HG03460 (cell line): Measurements from ENCODE around the gene LCN2.

Source experiments
- ATAC-seq: cut with Tn5 transposase; IDR thresholded peaks from one replicate; pipeline ENCODE4 v1.9.1; 2021; ENCODE audit not compliant: unreplicated experiment

LCN2 gene

DNA sequence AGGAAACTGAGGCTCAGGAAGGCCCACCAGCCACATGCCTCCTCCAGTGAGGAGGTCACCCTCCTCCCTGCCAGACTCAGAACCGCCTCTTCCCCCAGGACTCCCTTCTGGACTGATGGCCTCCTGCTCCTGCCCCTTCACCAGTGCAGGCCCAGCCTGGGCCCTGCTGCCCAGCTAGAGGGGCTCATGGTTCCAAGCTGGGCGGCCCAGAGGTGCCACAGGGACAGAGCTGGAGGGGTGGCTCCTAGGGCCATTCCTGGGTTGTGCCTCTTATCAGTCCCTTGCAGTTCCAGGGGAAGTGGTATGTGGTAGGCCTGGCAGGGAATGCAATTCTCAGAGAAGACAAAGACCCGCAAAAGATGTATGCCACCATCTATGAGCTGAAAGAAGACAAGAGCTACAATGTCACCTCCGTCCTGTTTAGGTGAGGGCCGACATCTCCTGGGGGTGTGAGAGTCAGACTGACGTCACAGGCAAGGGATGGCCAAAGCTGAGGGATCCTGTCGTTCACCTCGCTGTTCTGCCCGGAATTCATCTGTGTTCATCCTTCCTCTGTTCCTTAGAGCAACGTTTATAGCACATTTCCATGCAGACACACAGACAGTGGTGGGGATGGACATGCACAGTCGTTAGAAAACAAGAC lies 819 bp downstream of the LCN2 start:
- no peak for ATAC-seq

DNA sequence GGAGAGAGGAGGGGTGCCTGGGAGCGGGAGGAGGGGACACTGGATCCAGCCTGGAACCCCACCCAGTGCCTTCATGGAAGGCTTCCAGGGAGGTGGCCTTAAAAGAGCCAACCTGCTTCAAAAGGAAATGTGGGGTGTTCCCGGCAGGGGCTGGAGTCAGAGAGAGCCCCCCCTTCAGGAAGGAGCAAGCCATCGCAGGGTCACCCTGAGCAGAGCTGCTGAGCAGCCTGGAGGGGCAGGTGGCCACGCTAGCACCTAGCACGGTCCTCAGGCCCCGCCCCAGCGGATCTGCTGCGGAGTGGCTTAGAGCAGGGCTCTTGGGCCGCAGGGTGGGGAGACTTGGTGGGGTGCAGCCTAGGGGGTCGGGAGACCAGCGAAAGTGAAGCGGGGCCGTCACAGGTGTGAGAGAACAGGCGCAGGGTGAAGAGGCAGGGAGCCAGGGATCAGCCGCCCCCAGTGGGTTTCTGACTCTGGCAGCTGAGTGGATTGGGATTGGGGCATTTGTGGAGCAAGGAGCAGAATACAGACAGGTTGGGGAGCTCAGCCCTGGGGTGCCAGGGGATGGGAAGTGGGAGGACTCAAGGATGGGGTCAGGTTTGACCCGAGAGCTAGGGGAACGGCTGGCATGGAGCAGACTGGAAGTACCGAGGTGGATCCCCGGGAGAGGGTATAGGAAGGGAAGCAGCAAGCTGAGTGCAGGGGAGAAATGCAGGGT lies 1.5 kb downstream of the LCN2 start:
- ATAC-seq, result no peak

DNA sequence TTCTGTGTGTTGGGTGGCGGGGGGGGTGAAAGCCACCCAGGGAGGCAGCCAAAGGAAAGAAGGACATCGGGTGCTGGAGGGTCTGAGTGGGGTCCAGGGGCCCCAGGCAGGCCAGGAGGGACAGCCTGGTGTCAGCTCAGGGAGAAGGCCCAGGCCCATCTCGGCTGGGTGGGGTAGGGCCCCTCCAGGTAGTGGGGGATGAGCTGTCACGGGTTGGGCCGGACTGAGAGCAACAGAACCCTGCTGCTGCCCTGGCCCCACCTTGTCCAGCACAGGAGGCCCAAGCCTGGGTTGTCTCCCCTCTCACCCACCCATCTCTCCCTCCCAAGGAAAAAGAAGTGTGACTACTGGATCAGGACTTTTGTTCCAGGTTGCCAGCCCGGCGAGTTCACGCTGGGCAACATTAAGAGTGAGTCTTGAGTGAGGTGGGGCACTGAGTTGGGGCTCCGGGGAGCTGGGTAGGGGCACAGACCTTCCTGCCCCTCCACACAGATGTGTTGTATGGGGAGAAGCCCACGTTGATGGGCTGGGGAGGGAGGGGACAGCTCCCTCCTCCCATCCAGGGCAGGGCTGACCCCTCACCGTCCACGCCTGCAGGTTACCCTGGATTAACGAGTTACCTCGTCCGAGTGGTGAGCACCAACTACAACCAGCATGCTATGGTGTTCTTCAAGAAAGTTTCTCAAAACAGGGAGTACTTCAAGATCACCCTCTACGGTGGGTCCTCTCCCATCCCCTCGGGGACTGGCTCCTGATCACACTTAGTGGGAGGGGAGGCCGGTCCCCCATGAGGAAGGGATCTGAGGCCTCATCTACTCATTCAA lies 2.3 kb downstream of the LCN2 start:
- ATAC-seq, result no peak

DNA sequence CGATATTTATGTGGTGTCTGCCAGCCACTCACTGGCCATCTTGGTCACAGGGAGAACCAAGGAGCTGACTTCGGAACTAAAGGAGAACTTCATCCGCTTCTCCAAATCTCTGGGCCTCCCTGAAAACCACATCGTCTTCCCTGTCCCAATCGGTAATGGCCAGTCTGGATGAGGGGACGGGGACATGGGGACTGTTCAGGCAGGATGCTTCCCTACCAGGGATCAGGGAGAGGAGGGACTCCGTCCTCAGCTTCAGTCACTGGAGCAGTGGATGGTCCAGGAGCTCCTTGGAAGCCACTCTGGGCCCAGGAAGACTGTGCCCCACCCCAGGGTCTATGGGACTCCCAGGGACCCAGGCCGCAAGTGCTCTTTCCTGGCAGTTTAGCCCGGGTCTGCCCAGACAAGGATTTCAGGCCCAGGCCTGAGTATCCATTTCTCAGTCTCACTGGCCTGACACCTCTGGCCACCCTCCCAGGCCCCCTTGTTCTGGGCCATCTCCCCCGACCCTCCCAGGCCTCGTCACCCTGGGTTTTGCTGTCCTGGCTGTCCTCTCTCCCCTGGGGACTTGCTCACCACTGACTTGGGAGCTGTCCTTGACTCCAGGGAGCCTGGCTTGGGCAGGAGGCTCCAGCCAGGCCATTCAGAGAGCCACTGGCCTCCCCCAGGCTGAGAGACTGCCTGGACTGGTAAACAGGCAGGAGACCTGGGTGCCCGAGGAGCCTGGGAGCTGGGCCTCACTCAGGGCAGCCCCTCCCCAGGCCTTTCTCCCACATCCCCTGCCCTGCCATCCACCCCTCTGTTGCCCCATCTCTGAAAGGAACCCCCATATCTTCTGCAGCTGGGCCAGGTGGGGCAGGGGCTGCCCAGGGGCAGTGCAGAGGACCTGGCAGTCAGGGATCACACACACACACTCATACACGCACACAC lies 3.1 kb downstream of the LCN2 start:
- no peak for ATAC-seq

DNA sequence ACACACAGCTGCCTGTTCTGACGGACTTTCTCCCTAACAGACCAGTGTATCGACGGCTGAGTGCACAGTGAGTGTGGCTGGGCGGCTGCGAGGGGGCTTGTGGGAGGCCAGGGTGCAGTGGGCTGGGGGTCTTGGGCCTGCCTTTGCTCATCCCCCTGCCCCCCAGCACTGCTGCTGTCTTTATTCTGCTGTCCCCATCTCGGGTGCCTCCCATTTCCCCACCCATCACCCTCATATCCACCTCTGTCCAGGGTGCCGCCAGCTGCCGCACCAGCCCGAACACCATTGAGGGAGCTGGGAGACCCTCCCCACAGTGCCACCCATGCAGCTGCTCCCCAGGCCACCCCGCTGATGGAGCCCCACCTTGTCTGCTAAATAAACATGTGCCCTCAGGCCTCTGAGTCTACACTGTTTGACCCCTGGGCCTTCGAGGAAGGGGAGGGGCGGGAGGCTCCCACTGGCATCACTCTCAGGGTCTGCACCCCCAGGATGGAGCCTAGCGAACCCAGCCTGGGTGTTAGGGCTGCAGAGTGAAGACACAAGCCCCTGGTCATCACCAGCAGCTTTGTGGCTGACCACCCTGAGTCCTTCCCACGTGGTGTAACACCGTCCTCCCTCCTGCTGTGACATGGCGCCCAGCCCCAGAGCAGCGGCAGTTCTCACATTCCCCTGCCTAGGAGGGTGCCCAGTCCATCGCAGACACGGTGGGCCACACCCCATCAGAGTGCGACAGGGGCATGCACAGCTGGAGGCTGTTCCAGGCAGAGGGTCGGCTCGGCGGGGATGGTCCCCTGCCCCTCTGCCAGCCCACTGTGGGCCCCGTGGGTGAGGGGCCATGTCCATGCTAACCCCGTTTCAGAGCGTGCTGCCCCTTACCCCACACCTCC lies 4.0 kb downstream of the LCN2 start:
- no peak for ATAC-seq

DNA sequence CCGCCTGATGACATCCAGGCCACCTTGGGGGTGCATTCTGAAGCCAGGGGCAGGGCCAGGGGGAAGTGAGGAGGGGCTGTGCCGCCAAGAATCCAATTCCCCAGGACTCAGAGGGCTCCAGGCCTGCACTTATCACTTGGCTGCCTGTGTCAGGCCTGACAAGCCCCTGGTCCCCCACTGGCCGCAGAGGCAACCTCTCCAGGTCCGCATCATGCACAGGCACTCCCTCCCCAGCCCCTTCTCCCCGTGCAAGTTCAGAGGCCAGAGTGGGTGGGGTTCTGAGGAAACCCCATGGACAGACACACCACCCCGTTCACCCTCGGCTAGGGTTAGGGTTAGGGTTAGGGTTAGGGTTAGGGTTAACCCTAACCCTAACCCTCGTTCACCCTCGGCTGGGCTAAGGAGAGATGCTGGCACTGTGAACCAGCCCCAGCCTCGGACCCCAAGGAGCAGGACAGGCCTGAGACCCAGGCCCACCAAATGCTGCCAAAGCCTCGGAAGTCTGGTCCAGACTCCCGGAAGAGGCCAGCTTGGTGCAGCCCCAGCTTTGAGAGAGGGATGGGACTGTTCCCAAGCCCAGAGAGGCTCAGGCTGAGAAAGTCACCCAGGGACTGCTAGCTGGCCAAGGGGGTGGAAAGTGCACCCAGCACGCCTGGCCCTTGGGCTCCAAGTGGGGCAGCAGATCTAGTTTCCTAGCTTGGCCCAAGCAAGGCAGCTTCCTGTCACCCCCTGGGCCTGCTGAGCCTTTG lies 4.9 kb downstream of the LCN2 start:
- ATAC-seq, result no peak

DNA sequence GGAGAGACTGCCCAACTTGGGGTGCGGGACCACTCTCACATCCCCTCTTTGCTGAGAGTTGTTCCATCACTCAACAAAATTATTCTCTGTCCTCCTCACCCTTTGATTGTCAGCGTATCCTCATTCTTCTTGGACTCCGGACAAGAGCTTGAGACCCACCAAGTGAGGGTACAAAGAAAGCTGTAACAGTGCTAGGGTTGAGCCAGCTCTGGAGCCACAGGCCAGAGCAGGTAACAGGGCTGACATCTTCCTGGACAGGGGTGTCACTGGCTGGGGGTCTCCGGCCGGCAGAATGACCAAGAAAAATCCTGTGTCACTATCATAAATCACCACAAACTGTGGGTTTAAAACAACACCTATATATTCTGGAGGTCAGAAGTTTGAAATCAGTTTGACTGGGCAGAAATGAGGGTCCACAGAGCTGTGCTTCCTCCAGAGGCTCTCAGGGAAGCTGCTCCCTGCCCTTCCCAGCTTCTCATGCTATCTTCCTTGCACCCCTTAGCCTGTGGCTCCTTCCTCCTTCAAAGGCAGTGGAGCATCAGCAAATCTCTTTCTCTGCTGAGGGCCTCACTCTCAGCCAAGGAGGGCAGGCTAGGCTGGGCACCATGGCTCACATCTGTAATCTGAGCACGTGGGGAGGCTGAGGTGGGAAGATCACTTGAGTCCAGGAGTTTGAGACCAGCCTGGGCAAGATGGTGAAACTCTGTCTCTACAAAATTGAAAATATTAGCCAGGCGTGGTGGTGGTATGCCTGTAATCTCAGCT lies 6.7 kb downstream of the LCN2 start:
- no peak for ATAC-seq

DNA sequence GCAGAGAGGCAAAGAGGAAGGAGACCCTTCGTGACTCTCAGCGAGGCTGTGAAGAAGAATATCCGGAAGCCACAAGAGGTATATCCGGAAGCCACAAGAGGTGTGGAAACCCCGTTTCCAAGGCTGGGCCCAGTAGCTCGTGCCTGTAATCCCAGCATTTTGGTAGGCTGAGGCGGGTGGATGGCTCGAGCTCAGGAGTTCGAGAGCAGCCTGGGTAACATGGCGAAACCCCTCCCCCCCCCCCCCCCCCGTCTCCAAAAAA lies 10.2 kb downstream of the LCN2 start:
- ATAC-seq, result peak; percentile 22

DNA sequence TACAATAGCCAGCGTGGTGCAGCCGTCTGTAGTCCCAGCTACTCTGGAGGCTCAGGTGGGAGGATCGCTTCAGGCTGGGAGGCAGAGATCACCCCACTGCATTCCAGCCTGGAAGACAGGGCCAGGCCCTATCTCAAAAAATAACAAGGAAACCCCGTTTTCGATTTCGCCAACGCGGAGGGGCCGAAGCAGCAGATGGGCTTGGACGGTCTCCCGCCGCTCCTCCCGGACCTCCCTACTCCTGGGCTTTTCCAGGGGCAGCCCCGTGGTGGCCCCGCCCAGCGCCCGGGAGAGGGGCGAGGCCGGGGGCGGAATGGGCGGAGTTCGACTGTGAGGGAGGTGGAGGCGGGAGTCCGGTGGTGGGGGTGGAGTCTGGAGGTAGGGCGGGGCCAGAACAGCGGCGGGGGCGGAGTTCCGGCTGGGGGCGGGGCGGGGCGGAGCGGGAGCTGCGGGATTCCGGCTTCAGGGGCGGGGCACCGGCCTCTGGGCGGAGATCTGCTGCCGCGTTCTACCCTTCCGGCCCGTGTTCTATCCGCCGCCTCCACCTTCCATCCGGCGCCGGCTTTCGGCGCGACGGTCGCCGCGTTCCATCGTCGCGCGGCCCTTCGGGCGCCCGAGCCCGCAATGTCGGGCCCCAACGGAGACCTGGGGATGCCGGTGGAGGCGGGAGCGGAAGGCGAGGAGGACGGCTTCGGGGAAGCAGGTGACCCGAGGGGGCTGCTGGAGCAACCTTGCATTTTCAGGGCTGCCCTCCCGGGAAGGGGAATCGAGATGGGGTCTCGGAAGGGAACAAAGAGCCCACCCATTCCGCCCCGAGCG lies 10.7 kb downstream of the LCN2 start, which contains the start of gene BBLN:
BBLN (plus strand) TSS at position 482 of the 819 bp plus-strand sequence; CDS start at position 625, 143 bp downstream.
- ATAC-seq, result peak; percentile 70

DNA sequence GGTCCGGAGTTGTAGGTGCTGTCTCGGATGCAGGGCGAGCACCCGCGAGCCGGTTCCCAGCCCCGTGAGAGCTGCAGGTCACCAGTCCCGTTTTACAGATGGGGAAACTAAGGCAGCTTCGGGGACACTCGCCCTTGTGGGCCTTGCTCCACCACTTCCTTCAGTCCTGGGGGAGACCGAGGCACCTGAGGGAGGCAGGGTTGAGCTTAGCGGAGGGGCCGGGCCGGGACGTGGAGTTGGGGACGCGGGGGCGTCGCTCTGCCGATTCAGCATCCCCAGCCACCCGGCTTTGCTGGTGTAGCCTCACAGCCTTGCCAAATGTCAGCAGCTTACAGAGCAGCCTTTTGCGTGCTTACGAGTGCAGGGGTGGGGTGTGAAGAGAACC lies 11.3 kb downstream of the LCN2 start:
- ATAC-seq, result peak; percentile 7

DNA sequence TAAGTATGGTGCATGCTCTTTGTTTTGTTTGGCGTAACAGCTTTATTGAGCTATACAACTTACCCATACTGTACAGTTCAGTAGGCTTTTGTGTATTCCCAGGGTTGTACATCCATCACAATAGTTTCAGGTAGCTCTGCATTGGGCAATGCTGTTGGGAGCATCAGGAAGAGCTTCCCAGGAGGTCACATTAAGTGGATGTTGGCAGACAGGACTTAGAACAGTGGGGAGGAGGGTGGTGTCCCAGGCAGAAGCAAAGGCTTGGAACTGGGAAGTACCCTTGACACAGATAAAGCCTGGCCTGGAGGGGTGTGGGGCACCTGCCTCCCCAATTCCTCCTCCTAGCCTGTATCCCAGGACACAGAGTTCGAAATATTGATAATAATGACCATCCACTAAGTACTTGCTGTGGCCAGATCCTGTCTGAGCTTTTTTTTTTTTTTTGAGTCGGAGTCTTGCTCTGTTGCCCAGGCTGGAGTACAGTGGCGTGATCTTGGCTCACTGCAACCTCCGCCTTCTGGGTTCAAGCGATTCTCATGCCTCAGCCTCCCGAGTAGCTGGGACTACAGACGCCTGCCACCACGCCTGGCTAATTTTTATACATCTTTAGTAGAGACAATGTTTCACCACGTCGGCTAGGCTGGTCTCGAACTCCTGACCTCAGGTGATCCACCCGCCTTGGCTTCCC lies 12.1 kb downstream of the LCN2 start:
- ATAC-seq, result no peak

DNA sequence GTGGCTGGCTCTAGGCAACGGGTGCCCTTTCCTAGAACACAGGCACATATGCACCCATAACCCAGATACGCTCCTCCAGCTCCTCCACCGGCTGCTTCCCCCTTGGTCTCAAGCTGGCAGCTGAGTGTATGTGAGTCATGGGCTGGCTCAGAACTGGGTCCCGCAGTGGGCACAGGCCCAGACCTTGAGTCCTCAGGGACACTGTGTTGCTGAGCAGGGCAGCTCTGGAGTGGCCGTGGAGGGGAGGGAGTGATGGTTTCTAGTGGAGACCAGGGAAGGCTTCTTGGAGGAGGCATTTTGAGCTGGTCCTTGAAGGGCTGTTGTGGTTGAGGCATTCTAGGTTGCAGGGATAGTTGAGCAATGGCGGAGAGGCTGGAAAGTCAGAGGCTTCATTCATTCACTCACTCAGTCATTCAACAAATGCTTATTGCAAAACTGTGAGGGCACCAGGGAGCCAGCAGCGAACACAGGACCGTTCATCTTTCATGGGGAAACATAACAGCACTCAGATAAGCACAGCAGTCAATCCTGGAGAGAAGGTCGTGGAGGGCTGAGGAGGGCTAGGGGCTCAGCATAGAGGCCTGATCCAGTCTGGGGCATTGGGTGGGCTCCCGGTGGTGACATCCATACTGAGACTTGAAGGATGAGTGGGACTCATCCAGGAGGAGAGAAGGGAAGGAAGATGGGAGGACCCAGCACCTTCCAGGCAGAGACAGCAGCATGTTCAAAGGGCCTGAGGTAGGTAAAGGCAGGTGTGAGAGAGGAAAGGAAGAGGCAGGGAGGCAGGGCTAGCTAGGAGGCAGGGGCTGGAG lies 13.2 kb downstream of the LCN2 start:
- no peak for ATAC-seq

DNA sequence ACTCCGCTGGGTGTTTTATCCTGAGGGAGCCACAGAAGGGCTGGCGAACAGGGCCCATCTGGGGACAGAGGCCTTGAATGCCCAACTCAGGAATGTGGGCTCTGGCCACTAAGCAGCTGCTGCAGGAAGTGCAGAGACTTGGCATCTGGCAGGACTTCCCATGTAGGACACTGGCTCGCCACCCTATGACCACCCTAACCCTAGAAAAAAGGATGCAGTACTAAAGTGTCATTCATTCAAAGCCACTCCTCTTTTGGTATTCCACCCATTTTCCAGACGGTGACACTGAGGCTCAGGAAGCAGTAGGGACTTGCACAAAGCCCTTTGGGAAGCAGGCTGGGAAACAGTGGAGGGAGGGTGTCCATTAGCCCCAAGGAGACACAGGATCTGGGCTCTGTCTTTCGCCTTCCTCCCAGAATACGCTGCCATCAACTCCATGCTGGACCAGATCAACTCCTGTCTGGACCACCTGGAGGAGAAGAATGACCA lies 13.8 kb downstream of the LCN2 start:
- no peak for ATAC-seq

DNA sequence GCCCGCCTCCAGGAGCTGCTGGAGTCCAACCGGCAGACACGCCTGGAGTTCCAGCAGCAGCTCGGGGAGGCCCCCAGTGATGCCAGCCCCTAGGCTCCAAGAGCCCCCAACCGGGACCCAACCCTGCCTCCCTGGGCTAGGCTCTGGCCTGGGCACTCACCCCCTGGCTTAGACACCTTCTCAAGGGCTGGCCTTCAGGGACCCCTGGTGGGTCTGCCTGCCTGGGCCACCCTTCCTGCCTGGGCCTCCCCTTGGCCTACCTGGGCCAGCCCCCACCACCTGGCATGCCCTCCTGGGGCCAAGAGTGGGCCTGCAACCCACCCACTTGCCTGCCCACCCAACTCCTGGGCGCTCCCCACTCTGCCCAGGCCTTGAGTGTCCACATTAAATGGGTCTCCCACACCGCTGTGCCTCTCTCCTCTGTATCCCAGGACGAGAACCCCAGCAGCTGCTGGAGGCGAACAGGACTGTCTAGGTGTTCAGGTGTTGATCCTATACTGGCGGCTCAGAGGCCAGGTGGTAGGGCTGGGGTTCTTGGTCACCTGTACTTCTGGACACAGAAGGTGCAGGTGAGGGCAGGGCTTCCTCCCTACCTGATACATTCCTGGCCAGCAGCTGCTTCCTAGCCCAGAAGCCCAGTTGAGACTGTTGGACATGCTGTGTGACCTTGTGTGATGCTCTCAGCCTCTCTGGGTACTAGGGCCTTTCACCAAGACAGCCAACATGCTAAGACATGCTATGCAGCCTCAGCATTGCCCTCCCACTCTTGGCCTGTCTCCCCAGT lies 14.5 kb downstream of the LCN2 start:
- no peak for ATAC-seq

DNA sequence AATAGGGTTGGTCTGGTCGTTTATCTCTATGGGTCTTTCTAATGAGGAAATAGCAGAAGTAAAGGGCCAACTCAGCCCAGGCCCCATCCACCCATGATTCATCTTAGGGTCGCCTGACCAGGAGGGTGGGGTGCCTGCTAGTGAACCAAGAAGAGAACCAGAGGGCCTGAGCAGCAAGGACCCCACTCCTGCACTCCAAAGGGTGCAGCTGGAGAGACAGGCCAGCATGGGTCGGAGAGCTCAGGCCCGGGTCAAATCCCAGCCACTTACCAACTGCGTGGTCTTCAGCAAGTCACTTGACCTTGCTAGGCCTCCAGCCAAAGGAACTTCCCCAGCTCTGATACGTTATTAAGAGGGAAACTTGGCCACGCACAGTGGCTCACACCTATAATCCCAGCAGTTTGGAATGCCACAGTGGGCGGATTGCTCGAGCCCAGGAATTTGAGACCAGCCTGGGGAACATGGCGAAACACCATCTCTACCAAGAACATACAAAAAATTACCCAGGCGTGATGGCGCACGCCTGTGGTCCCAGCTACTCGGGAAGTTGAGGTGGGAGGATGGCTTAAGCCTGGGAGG lies 15.1 kb downstream of the LCN2 start:
- no peak for ATAC-seq
